Measurements from ENCODE around the gene TNFRSF19.

GRCh38 chr13:23579896-23580683, 9.9 kb downstream of the TNFRSF19 start:
- TF ChIP-seq, protein P1, sequence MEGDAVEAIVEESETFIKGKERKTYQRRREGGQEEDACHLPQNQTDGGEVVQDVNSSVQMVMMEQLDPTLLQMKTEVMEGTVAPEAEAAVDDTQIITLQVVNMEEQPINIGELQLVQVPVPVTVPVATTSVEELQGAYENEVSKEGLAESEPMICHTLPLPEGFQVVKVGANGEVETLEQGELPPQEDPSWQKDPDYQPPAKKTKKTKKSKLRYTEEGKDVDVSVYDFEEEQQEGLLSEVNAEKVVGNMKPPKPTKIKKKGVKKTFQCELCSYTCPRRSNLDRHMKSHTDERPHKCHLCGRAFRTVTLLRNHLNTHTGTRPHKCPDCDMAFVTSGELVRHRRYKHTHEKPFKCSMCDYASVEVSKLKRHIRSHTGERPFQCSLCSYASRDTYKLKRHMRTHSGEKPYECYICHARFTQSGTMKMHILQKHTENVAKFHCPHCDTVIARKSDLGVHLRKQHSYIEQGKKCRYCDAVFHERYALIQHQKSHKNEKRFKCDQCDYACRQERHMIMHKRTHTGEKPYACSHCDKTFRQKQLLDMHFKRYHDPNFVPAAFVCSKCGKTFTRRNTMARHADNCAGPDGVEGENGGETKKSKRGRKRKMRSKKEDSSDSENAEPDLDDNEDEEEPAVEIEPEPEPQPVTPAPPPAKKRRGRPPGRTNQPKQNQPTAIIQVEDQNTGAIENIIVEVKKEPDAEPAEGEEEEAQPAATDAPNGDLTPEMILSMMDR (IDR thresholded peaks at IDR 0.05; ENCODE audit: poor library complexity) = no peak
- no peak for TF ChIP-seq EZH2 (IDR thresholded peaks at IDR 0.05; ENCODE audit: borderline replicate concordance)
- no peak for TF ChIP-seq EZH2phosphoT487 (IDR thresholded peaks at IDR 0.05; ENCODE audit: low read depth, severe bottlenecking, unreplicated experiment)
